NCI-H510A treated with DMSO at 0.1 percent for 48 hours (cell line): Measurements from ENCODE around the gene SRBD1.

Experiments used
- DNase-seq: peaks from one replicate; lab custom pipeline; 2025; lab: John Stamatoyannopoulos, UW

SRBD1 gene

DNA sequence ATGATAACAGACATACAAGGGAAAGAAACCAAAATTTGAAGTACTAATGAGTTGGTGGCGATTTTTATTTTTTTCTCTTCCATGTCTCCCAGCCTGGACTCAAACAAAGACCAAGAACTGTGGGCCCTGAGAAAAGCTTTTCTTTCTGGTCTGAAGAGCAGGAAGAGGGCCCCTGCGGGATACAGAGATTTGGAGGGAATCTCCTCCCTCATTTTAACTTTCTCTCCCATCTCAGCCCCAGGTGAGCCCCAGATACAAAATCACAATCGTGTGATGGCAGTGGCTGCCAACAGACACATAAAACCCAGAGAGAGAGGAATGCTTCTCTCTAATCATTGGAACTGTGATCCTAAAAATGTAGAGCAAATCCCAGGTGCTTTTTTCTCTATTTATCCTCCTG, 20.9 kb upstream of the SRBD1 start:
- DNase-seq: no peak

DNA sequence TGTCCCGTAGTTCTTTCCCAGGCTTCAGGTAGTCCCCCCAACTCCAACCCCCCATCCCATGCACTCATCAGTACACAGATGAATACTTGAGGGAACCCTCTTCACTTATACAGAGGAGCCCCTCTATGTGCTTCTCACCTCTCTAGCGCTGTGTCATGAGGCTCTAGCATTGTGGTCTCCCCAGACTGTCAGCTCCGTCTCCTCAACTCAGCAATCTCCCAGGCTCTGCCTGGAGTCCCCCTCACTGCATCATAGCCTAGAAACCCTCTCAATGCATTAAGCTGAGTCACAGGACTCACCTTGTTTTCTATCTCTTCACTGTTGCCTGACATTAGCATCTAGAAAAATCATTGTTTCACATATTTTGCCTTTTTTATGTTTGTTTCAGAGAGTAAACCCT, 20.3 kb upstream of the SRBD1 start:
- no peak for DNase-seq

DNA sequence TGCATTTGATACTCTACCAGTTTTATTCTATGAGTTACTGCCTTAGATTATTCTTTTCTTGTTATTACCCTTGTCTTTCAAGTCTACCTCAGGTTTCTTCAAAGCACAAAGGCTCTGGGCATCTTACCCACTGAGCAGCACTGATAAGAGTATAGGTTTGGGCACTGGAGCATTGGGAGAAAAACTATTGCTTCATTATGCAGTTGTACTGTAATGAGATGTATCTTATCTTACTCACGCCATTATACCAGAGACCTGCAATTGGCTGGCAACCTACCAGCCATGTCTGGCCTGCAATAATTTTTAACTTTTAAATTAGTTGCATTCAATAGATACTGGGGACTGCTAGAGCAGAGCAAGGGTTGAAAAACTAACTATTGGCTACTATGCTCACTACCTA, 18.9 kb upstream of the SRBD1 start:
- DNase-seq: no peak

DNA sequence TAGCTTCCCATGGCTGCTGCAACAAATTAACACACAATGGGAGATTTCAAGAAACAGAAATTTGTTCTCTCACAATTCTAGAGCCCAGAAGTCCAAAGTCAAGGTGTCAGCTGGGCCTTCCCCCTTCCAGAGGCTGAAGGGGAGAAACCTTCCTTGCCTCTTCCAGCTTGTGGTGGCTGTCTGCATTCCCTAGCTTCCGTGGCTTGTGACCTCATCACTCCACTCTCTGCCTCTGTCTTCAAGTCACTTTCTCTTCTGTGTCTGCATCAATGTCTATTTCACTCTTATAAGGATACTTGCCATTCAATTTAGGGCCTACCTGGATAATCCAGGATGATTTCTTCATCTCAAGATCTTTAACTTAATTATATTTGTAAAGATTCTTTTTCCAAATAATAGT, 16.8 kb upstream of the SRBD1 start:
- no peak for DNase-seq

DNA sequence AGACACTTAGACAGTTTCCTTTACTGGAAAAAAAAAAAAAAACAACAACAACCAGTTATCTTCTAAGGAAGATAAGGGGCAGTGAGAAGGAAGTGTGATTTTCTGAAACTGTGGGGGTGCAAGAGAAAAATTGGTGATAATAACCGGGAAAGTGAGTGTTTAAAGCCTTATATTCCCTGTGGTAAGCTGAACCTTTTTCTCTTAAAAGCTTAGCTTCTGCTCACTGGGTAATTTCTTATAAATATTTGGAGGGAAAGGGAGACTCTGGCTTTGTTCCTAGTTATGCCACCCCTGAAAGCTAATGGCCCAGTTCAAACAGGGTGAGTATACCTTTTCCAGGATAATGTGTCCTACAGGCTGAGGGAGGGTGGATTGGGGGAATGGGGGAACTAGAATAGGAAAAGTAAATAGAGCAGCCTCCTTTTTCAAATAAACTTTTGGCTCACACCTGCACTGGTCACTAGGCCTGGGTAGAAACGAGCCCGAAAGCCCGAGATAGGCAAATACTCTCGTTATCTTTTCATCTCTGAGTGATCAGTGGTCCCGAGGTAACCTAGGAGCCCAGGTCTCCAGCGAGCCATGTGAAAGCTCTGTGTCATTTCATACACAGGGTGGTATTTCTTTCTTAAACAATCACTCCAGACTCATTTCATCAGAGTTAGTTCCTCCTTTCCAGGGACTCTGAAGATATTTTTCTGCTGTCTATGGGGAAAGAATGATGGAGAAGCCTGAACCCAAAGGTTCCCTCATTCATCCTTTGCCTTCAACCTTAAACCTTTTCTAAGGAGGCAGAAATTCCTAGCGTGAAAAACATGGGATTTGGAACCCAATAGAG, 15.5 kb upstream of the SRBD1 start:
- DNase-seq: peak; percentile 49

DNA sequence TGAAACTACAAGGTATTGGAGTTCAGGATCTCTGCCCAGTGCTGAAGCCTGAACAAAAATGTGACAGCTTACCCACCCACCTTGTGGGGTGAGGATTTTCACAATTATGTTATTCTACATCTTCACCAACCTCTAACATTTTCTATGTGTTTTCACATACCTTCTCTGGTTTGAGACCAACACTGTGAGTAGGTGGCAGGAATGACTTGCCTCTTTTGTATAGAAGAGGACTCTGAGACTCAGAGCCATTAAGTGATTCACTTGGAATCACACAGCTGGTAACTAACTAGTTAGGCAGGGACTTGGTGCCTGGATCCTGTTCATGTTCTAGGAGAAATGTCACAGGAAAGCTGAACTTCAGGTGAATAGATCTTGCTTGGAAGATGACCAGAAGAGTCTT, 14.8 kb upstream of the SRBD1 start:
- no peak for DNase-seq

DNA sequence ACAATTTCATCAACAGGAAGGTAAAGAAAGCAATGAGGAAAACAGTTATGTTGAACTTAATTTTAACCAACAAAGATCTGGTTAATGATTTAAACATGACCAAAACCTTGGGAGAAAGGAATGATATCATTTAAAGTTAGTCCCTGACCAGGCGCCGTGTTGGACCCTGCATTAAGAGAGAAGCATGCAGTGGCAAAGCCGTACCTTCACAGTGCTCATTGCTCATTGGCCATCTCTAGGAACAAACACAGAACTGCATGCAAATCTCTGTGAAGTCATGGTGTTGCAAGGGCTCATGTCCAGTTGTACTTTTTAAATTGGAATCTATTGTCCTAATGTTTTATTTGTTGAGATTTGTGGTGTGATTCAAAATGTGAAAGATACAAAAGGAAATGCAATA, 12.0 kb upstream of the SRBD1 start:
- DNase-seq: no peak

DNA sequence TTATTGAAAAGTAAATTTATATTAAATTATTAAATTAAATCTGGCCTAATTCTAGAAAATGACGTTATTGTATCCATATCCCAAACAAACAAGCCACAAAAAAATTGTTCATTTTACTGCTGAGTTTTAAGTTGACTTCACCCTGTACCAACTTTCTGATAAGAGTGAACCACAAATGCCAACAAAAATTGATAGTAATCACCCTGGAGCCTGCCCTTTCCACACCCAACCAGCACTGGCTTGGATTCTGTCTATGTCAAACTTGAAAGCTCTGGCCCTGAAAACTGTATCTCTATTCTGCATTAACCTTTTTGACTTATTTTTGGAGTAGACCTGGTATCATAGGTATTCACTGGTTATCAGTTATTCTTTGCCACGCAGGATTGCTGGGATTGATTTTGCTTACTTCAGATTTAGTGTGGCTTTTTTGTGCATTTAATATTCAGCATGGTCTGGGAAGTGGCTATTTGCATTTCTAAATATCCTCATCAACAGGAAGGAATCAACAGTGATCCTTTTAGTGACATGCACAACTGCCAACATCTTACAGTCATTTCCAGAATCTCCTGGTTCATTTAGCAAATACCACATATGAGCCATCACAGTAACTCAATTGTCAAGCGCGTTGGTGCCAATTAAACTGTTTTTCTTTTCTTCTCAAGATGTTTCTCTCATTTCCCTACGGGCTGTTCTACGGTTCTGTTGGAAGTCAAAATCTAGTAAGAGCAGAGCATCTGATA, 11.4 kb upstream of the SRBD1 start:
- DNase-seq: no peak

DNA sequence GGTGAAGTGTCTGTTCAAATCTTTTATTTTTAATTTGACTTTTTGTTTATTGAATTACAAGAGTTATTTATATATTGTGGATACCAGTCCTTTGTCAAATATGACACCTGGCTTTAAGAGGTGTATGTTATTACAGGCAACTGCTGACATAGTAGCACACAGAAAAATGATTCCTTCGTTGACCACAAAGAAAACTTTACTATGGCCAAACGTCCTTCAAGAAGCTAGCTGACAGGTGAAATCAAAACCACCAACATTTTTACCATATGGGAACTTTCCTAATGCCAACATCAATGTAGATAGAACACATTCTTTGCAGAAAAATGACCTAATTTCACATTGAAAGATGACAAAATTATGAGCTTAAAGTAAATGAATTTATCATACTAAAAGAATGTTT, 6.4 kb upstream of the SRBD1 start:
- DNase-seq: no peak

DNA sequence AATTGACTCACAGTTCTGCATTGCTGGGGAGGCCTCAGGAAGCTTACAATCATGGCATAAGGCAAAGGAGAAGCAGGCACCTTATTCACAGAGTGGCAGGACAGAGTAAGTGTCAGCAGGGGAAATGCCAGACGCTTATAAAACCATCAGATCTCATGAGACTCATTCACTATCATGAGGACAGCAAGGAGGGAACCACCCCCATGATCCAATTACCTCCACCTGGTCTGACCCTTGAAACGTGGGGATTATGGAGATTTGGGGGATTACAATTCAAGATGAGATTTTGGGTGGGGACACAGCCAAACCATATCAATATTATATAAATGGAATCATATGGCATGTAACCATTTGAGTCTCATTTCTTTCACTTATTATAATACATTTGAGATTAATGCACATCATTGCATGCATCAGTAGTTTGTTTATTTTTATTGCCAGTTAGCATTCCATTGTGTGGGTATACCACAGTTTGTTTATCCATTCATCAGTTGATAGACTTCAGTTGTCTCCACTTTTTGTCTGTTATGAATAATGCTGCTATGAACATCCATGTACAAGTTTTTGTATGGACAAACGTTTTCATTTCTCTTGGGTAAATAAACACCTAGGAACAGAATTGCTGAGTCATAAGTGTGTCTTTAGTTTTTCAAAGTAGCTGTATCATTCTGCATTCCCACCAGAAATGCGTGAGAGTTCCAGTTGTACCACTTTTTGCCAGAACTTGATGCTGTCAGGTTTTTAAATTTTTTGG, 5.8 kb upstream of the SRBD1 start:
- no peak for DNase-seq

DNA sequence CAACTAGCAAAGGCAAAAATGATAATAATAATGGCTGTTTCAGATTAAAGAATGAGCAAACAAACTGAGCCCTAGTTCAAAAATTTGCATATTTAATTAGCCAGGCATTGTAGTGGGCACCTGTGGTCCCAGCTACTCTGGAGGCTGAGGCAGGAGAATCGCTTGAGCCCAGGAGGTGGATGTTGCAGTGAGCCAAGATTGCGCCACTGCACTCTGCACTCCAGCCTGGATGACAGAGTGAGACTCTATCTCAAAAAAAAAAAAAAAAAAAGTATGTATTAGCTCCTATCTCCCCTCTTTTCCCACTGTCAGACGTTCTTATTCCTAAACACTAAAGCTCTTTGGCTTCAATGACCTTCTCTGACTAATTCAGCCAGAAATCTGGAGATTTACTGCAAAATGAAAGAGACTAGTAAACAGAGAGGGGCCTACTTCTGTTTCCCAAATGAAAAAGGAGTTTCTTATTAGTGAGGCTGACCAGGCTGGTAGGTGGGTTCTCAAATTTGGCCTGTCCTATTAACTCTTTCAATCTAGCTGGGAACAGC, 3.9 kb upstream of the SRBD1 start:
- DNase-seq: no peak

DNA sequence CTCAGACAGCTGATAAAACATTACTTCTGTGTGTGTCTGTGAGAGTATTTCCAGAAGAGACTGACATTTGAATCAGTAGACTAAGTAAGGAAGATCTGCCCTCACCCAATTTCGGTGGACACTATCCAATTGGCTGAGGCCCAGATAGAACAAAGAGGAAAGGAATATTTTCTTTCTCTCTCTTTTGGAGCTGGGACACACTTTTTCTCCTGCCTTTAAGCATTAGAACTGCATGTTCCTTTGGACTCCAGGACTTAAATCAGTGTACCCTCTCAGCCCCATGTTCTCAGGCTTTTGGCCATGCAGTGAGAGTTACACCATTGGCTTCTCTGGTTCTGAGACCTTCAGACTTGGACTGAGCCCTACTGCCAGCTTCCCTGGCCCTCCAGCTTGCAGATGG, 3.3 kb upstream of the SRBD1 start:
- DNase-seq: no peak

DNA sequence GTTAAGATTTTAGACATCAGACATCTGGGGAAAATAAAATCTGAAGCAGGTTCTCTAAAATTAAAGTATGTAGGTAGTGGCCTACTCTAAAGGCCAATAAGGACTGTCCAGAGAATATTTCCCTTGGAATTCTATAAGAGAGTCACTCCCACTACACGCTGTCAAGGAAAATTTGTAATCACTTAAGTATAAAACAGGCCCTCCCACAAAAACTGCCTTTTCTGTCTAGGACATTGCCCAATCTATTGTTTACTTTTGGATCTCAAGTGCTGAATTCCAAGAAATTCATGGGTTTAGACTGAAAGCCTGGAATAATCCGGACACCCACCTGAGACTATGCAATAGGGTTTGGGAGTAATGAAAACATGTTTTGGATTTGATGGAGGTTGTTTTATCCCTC, 1.7 kb upstream of the SRBD1 start:
- no peak for DNase-seq

DNA sequence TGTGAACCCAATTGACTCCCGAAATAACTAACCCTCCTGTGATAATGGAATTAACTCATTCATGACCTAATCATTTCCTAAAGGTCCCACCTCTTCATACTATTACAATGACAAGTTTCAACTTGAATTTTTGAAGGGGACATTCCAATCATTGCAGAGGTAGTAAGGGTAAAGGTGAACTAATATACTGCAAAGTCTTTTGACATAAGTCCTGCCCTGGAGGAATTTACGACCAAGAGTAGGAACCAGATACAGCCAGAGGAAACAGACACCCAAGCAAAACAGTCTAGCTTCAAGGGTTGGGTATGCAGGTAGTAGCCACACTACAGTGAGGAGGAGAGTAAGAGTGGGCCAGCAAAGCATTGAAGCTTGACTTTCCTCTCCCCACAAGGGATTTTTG, 1.2 kb upstream of the SRBD1 start:
- no peak for DNase-seq

DNA sequence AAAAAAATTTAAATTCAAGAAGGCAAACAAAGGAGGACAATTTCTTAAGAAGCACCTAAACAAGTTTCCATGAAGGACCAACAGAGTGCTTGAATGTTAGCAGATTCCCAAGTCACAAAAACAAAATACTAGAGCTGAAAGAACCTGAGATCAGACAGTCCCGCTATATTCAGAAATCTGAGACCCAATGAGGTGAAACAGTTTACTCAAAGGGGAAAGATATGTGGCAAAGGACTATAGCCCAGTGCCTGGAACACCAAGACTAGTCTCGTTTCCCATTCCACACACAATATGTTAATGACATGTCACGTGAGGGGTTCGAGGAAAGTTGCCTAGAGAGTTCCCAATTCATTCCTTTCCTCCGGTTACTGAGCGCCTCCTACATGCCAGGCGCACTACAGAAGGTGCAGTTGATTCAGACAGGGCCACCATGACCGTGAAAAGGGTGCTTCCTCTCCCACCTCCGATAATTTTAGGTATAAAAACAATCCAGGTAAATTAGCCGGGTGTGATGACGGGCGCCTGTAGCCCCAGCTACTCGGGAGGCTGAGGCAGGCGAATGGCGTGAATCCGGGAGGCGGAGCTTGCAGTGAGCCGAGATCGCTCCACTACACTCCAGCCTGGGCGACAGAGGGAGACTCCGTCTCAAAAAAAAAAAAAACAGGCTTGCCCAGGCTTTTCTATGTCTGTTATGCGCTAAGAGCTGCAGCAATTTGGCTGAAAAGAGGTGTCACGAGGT, 617 bp downstream of the SRBD1 start:
- peak; percentile 39 for DNase-seq

DNA sequence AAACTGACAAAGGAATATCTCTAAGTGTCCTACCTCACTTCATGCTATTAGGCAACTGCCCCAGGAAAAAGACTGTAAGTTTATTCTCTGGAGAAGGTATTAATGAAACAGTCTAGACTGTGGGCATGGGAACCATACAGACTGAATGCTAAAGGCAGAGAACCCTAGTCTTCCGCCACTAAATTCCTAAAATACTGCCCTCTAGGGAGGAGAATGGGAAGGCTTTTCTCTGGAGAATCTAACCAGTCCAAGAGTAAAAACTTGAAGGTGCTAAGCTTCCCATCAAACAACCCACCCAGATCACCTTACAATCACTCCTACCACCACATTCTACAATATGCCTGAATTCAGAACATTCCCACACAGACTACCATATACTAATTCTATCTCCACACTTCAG, 3.4 kb downstream of the SRBD1 start:
- DNase-seq: peak; percentile 29

DNA sequence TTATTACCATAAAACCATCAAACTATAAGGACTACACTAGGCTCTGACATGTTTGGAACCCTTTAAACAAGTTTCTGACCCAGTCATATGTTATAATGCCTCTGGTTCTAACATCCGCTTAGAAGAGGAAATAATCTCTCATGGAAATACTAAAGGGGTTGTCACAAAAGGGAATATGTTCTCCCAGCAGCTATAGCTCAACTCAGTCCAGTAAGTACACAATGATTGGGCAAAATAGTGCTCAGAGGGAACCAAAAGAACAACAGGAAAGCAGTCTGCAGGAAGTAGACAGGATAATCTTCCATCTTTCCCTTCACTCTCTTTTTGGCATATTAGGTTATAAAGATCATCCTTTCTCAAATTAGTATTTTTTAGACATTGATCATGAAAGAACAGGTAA, 4.3 kb downstream of the SRBD1 start:
- DNase-seq: no peak

DNA sequence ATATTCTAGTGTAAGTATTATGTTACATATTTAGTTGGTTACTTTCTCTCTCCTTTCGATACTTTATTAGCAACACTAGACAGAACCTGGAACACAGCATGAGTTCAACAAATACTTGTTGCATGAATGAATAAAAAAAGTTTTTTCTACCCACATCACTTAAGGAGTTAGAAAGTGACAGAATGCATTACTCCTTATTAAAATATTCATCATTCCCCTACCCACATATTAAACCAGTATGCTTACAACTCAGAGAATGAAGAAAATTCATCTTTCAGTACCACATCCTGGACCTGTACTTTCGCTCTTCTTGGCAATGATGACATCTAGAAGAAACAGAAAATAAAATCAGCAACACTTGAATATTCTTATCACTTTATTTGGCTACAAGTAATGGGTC, 6.0 kb downstream of the SRBD1 start:
- no peak for DNase-seq

DNA sequence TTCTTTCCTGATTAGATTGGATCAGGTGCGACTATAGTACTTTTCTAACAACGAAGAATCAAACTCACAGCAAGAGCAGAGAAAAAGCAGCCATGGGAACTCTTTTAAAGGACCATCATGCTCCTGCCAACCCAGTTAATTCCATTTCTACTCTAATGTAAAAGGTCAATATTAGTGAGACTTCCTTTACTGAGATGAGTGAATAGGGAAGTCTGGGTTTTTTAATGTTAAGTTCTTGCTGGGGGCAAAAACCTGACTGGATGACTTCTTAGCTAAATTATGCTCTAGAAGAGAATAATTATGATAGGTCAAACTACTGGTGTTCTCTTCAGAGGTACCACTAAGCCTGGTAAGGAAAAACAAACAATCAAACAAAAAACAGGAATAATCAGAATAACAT, 8.4 kb downstream of the SRBD1 start:
- DNase-seq: no peak

DNA sequence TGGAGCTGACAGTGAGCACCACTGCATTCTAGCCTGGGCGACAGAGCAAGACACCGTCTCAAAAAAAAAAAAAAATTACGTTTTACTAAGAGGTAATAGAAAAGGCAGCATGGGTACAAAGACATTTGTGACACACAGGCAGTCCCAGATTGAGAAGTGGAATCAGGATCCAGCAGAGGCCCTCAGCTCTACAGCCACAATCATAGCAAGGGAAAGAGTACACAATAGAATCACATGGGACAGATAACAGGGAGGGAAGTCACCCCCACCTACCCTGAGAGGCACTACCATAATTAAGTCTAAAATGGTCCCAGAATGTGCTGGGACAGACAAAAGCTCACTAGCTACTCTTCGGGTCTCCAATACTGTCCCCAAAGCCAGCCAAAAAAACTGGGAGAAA, 12.5 kb downstream of the SRBD1 start:
- DNase-seq: no peak

DNA sequence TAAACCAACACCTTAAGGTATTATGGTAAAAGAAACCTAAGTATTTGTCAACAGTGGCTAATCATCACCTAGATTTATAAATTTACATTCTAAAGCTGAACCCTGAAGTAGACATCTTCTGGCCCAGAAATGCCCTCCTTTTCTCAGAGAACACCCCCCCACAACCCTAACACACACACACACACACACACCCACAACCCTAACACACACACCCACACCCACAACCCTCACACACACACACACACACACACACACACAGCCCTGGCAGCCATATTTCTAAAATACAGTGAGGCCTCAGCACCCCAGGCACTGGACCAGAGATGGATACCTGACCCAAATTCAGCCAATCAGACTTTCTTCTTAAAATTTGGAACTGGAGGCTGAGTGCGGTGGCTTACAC, 14.3 kb downstream of the SRBD1 start:
- no peak for DNase-seq
